ENCODE measurements around the gene UQCC5. TPM values are rescaled to one million over a fixed set of nuclear protein-coding genes. Genes with fewer than 3 reads are reported as not detected.

Gene UQCC5
- total and polyA plus RNA-seq, 2 donors (not counting 3 experiments of a cell fraction or from before 2014, with no cell fraction given) = 9.9 to 22.6 TPM

GRCh38 chr3:52493232-52494017 is 43.0 kb upstream of the UQCC5 start:
- Histone ChIP-seq H3K79me2 (ENCODE audit: control insufficient read depth, insufficient read depth, low read length) (peaks cover 33% of the 10 kb centered on the region), H3K9me3 (replicated peaks; ENCODE audit: control insufficient read depth, insufficient read depth, low read length) (no peaks in the 10 kb centered on the region), H3K4me2 (ENCODE audit: insufficient read depth, low read length) (no peak overlapping the region), H2AFZ (ENCODE audit: low read depth, low read length) (no peak overlapping the region), H3K27me3 (ENCODE audit: control insufficient read depth in 2 of 2, insufficient read depth in 2 of 2, low read length in 2 of 2) (no peaks in the 10 kb centered on the region), H3K9ac (replicated peaks; ENCODE audit: extremely low read depth, insufficient read depth, low read length) (no peak overlapping the region), H3K36me3 (ENCODE audit: control insufficient read depth in 2 of 2, extremely low read depth in 1 of 2, insufficient read depth in 2 of 2, low read length in 2 of 2) (peaks cover 6 to 36% of the 10 kb centered on the region in 2 experiments), H3K4me3 (replicated peaks in 1 of 3; ENCODE audit: insufficient read depth in 1 of 3, low read depth in 1 of 3, low read length in 3 of 3) (no peak overlapping the region), H3K9me1 (replicated peaks; ENCODE audit: control insufficient read depth, extremely low read depth, insufficient read depth, low read length) (no peaks in the 10 kb centered on the region), H4K20me1 (replicated peaks; ENCODE audit: control insufficient read depth, extremely low read depth, insufficient read depth, low read length) (no peaks in the 10 kb centered on the region), H3K27ac (ENCODE audit: insufficient read depth, low read depth, low read length) (no peak overlapping the region), H3K4me1 (ENCODE audit: control insufficient read depth, extremely low read depth, insufficient read depth, low read length) (peaks cover 82% of the 10 kb centered on the region)
- TF ChIP-seq JUN (IDR thresholded peaks at IDR 0.05; ENCODE audit: borderline replicate concordance, insufficient read depth, insufficient read length, low read depth) (no peak), POLR2A (IDR thresholded peaks at IDR 0.05; ENCODE audit: low read depth, low read length) (no peak), FOS (IDR thresholded peaks at IDR 0.05; ENCODE audit: borderline replicate concordance, insufficient read depth, low read length) (no peak), CTCF (IDR thresholded peaks at IDR 0.05; ENCODE audit: extremely low read depth in 1 of 2, insufficient read depth in 1 of 2, low read depth in 1 of 2, low read length in 2 of 2) (no peak), EZH2 (IDR thresholded peaks at IDR 0.05; ENCODE audit: borderline replicate concordance, low read depth, low read length, severe bottlenecking) (no peak), MAX (IDR thresholded peaks at IDR 0.05; ENCODE audit: insufficient read depth, insufficient read length) (no peak), MYC (IDR thresholded peaks at IDR 0.05; ENCODE audit: low read depth, low read length) (no peak)
- FAIRE-seq (no peak), DNase-seq (ENCODE audit: low read depth, low spot score) (no peak)
- CTCF ChIA-PET = interaction anchor here (4.9 kb wide), 1 partner anchor 22 kb away, joined by 29 read pairs; no protein-coding TSS in a partner anchor
- intact Hi-C loops (cut with micrococcal nuclease) = no loop called here
- dilution Hi-C loops (cut with MboI; ENCODE audit: extremely low pct_ligation_motif_present, low sequenced_read_pairs) = no loop called here
- POLR2A ChIA-PET = no interaction called here
- BruUV-seq (replicated peaks) = no TSS peak
